MV-4-11 (cell line): ENCODE data around the gene ZNF879.
A peak's percentile ranks its signal among the peaks of the same experiment; 100 is the strongest.

Source experiments
- DNase-seq: peaks from one replicate; lab custom pipeline; 2025; lab: John Stamatoyannopoulos, UW

ZNF879 gene

DNA sequence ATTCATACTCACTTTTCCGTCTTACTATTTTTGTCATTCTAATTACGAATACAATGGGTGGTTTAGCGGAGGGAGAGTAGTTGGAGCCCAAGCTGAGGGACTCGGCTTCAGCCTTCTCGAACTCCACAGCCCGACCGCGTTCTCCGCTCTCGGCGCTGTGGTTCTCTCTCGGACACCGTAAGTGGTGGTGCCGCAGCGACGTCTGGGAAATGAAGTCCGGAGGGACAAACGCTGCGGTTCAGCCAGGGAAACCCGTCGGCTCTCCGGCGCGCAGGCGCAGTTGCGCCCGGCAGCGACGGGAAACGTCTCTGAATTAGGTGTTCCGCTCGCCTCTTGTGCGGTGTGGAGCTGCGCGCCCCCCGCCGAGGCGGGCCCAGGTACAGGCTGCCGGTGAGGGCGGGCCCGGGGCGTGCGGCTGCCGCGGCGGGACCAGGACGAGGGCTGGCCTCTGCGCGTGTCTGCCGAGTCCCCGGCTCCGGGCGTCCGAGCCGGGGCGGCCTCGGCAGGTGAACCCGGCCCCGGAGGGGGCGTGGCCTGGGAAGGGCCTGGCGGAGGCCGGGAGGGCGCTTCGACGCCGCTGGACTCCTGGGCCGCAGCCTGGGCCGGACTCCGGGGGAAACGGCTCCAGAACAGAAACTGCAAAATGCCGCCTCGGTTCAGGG is at the start of gene ZNF879:
Gene ZNF879, plus strand, starts transcription at position 277 of the 662 bp plus-strand sequence. CDS start 1,201 bp downstream, outside the sequence.
- DNase-seq = peak; percentile 94

DNA sequence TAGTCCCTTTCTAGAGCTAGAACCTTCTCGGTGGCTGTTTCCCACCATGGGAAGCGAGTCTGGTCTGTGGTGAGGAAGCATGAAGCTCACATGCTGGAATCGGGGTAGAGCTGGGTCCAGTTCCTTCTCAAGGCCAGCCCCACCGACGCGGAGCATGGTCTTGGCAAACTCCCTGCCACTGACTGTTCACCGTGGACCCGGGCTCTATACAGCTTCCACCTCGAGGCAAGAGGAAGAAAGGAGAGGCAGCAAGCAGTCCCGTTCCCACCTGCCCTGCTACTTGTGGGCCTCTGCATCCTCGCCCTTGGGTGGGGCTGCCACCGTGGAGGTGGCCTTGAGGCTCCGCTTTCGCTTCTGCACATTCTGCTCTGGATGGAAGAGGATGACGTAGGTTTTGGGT is 42.2 kb upstream of the ZNF879 start:
- DNase-seq = no peak

GRCh38 chr5:178982941-178983340 is 40.7 kb upstream of the ZNF879 start:
- DNase-seq = no peak

GRCh38 chr5:178983728-178984127 is 39.9 kb upstream of the ZNF879 start:
- DNase-seq = no peak

GRCh38 chr5:178984145-178985072 is 39.2 kb upstream of the ZNF879 start:
- DNase-seq = no peak

GRCh38 chr5:178986326-178986960 is 37.2 kb upstream of the ZNF879 start:
- DNase-seq = no peak

DNA sequence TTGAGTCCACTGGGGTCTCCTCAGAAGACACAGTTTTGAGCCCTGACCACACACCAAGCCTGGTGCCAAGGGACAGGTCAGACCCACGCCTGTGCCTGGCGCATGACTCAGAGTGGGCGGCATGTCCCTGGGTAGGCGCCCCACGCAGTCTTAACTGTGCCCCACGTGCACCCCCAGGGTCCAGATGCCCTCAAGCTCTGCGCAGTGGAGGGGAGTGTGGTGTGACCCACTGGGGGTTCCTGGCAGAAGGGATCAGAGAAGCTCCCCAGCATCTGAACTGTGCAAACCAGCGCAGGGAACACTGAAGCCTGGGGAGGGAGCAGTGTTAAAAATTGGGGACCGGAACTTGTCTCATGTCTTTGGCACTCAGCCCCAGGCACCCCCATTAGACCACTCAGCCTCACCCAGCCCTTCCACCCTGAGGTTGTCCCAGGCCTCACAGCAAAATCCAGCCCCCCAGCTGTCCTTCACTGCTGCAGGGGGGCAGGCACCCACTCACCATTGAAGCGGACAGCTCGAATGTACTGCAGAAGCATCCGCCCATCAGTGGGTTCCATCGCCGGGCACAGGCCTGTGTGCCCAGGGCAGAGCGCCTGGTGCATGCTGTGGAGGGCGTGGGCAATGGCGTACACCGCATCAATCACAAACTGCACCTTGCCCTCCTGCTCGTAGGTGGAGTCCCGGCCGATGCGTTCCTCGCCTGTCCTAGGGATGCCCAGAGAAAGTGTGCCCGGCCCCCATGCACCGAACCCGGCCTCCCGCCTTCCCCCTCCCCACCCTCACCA is 35.0 kb upstream of the ZNF879 start:
- DNase-seq = no peak

GRCh38 chr5:178989311-178989710 is 34.3 kb upstream of the ZNF879 start:
- DNase-seq = no peak

DNA sequence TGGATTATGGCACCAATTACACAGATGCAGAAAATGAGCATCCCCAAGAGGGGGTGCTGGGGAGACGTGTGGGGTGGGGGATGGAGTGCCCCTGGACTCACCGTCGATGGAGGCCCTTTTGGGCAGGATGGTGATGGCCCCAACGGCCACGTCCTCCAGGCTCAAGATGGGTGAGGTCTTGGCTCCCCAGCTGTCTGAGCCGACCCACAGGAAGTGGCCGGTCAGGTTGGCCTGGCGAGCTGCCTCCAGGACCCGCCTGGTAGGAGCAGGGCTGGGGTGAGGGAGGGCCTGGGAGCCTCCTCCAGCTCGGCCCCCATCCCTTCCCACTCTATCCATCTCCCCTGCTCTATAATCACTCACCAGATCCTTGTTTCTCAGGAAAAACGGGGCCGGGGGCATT is 33.1 kb upstream of the ZNF879 start:
- DNase-seq = no peak

DNA sequence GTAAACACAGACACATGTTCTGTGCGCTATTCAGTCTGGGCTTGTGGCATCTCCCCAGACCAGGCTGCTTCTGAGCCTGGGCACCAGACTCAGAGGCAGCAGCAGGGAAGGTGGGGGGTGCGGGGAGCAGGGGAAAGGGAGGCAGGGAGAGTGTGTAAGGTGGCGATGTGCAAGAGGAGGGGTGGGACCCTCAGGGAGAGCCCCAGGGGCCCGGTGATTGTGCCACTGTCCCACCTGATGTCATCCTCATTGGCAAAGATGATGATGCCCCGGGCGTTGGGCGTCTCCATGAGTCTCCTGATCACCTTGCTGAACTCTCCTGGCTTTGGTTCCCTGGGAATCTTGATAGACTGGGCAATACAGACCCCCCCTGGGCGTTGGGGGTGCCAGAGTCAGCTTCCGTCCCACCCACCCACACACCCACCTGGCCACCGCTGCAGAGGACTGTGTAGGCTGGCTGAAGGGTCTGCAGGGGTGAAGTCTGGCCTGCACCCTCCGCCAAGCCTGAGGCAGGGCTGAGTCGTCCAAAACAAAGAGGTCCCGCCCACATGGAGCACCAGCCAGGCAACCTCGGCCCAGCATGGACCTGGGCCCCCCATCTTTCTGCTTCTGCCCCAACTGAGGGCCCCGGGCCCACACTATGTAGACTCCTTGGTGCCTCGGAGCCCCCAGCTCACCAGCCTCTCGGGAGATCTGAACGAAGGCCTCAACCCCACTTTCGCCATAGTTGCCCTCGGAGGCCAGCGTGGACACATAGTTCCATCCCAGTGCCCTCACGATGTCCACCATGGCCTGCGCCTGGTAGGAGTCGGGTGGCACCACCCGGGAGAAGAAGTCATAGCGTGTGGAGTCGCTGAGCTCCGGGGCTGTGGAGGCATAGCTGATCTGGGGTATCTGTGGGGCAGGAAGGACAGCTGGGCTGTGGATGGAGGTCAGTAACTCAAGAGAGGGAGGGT is 32.1 kb upstream of the ZNF879 start:
- no peak for DNase-seq

DNA sequence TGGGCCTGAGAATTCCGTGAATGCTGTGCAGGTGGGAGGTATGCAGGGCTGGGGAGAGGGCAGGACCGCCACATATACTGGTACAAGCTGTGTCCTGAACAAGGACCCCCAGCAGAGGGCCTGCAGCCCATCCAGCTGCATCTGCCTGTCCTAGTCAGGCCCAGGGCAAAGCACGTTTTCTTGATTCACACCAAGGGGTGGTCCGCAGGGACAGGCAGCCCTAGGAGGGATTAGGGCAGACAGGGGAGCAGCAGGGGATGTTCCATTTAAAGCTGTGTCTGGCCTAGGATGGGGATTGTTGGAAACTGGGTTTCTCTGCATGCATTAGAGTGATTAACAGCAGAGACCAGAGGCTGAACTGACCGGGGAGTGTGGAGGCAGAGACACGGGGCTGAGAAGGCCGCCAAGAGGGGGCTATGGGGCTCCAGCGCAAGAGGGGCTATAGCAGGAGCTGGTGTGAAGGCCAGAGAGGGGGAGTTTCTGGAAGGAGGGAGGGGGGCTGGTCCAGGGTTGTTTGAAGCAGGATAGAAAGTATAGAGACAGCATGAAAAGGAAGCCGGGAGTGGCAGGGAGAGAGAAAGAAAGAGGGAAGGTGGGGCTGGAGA is 31.2 kb upstream of the ZNF879 start:
- no peak for DNase-seq

- no peak for DNase-seq
These were observed 30.3 kb upstream of the ZNF879 start for GRCh38 chr5:178993236-178993765.

- no peak for DNase-seq
These were observed 29.5 kb upstream of the ZNF879 start for GRCh38 chr5:178993955-178994579.

DNA sequence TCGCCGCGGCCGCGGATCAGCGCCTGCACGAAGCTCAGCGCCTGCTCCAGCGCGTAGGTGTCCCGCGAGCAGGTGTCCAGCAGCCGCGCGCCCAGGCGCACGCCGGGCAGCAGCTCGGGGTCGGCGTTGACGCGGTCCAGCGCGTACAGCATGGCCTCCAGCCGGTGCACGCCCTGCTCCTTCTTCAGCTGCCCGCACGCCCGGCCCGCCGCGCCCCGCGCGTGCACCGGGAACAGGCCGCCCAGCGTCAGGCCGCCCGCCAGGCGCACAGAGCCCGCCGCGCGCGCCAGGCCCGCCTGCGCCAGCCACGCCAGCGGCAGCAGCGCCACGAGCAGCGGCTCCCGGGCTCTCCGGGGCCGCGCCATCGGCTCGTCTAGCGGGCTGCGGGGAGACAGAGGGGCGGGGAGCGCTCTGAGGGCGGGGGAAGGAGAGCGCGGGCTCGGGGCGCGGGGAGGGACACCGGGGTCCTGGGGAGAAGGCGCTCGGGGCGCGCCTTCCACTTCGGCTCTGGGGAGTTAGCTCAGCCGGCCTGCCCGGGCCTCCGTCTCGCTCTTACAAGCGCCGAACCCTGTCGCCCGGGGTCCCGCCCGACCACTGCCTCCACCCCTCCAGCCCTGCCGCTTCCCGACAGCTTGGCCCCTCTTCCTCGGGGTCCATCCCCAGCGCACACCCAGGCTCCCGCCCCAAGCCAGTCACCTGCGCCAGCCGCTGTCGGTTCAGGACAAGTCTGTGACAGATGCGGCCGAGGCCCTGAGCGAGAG is 28.8 kb upstream of the ZNF879 start, which contains the start of gene GRM6:
Gene GRM6, minus strand, starts transcription at position 741 of the 761 bp plus-strand sequence. Its CDS starts 376 bp downstream, at position 365.
- no peak for DNase-seq

- DNase-seq = no peak
These were observed 28.3 kb upstream of the ZNF879 start for GRCh38 chr5:178995341-178995690.

- no peak for DNase-seq
These were observed 27.4 kb upstream of the ZNF879 start for GRCh38 chr5:178996156-178996555.

GRCh38 chr5:178997191-178997590 is 26.4 kb upstream of the ZNF879 start:
- DNase-seq = no peak

GRCh38 chr5:178998441-178998840 is 25.2 kb upstream of the ZNF879 start:
- DNase-seq = no peak

GRCh38 chr5:179006564-179006963 is 17.0 kb upstream of the ZNF879 start:
- no peak for DNase-seq
